GF-D8 (cell line): ENCODE data around the gene EIF6.

Experiments used
- DNase-seq: peaks from one replicate; lab custom pipeline; 2025; lab: John Stamatoyannopoulos, UW

The EIF6 gene

DNA sequence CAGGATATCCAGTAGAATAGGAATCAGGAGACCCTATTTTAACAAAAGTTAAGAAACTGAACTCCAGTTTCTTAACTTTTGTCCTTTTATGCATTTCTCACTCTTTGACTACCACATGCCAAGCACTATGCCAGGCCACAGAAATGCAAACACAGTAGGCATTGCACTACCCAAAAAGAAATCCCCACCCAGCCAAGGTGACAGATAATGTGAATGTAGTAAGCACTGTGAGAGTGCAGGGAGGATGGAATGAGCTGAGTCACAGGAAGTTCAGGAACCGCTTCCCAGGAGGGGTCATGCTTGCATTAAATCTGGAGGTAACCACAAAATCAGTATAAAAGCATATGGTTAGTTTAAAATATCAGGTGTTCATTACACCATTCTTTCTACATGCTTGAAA, 27.7 kb upstream of the EIF6 start:
- peak; percentile 36 for DNase-seq

DNA sequence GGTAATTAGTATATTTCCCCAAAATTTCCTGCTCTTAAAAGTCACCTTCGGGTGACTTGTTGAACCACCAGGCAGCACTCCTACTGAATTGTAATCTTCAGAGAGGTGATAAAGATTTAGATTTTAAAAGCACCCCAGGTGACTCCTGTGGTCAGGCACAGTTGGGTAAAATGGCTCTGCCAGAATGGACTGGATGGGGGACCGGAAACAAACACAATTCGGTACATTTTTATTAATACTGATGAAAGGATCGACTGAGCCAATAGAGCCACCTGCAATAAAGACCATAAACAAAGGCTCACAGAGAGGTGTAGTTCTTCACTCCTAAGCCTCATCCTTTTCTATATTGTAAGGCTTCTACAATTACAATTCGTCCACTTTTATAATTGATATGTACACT, 27.2 kb upstream of the EIF6 start:
- no peak for DNase-seq

GRCh38 chr20:35311409-35311808, 26.8 kb upstream of the EIF6 start:
- no peak for DNase-seq

DNA sequence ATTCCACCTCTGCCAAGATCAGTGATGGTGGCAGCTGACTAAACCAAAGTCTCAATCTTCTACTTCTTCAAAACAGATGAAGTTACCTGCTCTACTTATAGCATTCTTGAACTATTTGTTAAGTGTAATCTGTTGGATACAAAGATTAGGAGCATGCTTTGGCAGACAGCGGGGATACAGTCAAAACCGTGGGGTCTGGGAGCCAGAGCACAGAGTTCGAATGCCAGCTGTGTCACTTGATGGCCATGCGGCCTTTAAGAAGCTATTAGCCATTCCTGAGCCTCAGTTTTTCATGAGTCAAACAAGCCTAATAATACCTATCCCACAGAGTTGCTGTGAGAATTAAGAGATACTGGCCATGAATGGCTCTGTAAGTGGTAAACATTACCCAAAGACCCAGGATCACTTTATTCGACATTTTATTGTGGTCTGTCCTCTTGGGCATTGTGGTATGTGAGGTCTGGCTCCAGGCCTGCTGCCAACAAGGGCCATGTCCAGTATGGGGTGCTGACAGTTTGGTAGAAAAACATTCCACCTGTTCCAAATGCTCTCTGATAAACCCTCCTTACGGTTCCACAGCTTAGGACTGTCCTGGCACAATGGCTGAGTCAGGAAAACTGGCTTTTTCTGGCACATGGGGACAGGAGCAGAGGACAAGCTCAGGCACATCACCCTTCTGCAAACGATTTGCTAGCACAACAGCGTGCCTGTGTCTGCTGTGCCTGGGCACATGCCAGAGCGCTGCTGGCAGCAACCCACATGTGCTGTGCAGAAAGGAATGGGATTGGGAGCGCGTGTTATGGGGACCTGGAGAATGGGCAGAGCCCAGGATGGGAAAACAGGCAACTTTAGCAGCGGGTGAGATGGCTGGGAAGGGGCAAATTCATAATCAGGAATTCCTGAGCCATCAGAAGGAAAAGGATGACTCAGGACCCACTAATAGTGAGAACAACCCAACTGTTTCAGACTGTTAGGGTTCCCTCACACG, 23.4 kb upstream of the EIF6 start:
- no peak for DNase-seq

DNA sequence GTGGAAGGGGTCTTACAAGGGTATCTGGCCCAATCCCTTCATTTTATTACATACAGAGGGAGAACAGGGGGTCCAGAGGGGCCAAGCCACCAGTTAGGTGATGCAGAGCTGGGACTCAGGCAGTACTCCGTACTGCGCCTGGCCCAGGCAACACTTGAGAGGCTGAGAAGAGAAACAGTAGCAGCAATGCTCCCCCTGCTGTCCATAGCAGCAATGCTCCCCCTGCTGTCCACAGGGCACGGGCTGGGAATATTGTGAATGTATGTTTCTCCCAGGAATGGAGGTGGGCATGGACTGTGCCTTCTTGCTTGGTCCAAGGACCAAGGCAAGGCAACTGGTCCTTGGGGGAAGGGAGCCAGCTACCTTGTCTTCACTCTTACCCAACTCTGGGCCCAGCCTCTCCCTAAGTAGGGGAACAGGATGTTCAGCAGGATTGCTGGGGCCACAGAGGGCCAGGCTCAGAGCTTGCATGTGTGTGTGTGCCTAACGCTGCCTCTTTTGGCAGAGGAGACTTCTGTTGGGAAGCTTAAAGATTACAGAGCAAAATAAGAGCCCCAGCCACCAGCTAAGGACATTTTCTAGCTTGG, 22.5 kb upstream of the EIF6 start:
- no peak for DNase-seq

DNA sequence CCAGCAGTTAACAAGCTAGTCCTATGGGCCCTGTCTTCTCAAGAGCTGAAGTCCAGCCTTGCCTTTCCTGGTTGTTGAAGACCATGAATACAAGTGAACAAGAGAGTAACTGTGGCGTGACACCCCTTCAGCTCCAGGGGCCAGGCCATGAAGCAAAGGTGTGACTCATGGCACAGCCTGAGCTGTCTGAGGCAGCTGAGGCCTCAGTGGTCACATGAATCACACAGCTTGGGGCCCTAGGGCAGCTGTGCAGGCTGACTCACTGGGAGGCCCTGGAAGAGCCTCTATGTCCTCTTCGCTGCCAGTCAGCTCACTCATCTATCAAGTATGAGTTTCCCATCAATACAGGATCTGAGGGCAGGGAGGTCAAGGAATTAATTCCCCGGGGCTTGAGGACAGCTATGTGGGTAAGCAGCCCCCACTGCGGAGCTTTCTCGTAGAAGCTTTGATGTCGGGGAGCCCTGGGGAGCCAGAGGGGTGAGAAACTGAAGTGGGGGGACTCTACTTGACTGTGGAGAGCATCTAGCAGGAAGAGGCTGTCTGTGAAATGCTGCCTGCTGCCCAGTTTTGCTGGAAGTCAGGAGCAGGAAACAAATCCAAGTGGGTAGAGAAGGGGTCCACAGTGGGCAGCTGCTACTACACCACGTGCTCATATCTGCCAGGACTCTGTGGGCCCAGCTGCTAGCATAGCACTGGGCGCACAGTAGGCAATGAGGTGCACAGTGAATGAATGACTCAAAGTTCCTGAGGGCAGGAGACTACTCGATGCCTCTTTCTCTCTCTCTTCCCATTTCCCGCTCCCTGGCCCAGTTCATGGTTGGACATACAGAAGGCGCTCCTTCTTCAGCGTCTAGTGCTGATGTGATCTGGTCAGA, 21.3 kb upstream of the EIF6 start:
- DNase-seq: no peak

DNA sequence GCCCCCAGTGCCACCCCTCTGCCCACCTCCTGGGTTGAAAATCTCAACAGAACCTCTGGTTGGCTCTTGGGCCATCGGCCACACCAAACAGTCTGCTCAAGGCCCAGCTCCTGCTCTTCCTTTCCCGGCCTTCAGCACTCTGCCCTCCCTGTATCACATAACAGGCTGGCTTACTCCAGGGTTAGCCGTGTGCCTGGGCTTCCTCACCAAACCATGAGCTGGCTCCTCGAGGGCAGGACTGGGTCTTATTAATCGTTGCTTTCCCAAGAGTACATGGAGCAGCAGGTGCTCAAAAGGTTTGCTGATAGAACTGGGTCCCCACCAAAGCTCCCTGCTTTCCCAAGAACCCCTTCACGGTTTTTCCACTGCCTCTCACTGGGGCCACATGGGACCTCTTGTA, 20.4 kb upstream of the EIF6 start:
- DNase-seq: no peak

DNA sequence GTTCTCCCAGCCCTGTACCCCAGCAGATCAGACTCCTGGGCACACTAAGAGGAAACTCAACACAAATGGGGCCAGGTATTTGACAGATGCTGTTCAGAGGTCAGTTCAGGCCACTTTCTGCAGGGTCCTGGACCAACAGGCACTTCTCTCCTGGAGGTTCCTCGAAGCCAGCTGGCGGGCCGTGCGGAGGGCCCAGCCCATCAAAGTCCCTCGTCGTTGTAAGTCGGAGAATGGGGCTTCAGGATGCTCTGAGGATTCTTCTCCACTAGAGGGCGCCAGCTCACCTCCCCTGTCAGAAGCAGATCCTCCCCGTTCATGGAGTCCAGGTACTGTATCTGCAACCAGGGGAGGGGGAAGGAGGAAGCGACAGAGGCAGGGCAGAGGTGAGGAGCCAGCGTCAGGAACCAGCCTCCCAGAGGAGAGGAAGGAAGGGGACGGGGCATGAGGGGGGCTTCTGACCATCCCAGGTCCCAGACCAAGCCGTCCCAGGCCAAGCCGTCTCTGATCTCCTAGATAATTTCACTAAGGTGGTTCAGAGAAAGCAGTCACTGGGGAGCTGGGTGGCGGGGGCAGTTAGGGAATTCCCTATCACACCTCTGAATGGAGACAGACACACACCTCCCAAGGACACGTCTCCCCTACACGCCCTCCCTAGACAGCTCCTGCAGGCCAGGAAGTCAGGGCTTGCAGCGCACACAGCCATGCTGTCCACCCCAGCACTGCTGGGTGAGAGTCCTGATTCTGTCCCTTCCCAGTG, 19.3 kb upstream of the EIF6 start:
- peak; percentile 33 for DNase-seq

GRCh38 chr20:35303382-35303734, 18.8 kb upstream of the EIF6 start:
- no peak for DNase-seq

DNA sequence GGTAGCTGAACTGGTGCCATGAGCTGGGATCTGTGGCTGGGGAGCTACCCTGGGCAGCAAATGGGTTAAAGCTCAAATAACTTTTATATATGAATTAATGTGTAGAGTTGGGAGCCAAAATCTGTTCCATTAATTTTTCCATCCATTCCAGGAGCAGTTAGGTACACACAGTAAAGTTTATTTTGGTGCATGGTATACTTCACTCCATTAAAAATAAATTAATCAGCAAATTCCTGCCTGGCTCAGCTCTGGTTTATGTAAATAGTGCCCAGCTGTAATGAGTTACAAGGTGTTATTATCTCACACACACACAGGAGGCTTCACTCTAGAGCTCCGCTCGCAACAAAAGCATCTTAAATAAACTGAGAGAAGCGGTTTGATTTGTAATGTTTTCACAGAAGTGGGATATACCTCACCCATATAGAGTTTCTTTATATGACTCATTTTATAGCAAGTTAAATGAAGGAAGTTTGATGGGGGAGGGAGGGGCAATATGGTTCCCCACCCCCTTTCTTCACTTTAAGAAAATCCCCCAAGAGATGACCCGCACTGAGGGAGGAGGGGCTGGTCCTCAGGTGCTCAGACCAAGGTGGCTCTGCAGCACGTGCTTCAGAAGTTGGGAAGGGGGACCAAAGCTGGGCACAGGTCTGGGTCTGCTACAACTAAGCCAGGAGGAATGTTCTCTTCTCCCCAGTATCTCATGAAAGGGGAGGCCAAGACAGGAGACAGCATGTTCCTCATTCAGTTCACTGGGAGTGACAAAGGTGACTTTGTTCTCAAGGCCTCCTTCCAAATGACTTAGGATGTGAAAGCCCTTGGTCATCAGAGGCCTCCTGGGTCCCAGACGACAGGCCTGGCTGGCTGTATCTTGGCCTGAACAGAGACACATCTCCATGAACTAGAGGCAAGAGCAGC, 18.1 kb upstream of the EIF6 start:
- no peak for DNase-seq

- no peak for DNase-seq
Measured at GRCh38 chr20:35301426-35301825, 16.9 kb upstream of the EIF6 start.

GRCh38 chr20:35300469-35301262, 16.1 kb upstream of the EIF6 start:
- DNase-seq: no peak

- no peak for DNase-seq
Measured at GRCh38 chr20:35299780-35300179, 15.2 kb upstream of the EIF6 start.

DNA sequence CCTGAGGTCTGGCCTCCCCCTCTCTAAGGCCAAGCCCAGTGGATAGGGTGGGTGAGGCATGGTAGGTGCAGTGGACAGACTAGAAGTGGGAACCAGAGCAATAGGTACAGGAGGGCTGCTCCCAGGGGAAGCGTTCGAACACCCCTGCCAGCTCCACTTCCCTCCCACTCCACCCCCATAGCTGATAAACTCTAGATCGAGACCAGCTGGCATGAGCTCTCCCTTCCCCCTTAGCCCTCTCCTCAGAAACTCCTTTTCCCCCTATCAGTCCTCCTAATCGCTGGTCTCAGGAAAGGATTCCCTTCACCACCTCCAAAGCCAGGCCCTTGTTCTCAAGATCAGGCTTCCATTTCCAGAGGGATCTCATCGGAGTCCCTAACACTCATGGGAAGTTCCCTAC, 13.7 kb upstream of the EIF6 start:
- DNase-seq: no peak

- no peak for DNase-seq
Measured at GRCh38 chr20:35297740-35298139, 13.2 kb upstream of the EIF6 start.

GRCh38 chr20:35297155-35297554, 12.6 kb upstream of the EIF6 start:
- DNase-seq: no peak

DNA sequence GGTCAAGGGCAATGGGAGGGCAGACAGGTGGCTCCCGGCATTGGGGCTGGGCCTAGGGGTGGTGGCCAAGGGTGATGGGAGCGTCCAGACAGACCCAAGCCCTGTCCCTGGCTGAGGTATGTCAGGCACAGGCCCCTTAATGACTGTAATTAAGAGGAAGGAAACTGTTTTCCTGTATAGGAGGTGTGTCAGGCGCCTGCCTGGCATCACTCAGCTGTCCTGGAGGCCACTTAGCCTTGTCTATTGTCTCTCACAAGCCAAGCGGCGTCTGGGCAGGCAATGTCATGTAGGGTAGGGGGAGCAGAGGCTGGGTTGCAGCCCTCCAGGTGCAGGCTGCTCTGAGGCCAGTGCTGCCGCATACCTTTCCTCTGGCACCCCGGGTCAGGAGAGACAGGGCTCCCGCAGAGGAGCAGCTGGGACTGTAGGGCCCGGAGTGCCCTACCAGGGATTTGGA, 11.6 kb upstream of the EIF6 start:
- no peak for DNase-seq

- DNase-seq: no peak
Measured at GRCh38 chr20:35295674-35296073, 11.1 kb upstream of the EIF6 start.

DNA sequence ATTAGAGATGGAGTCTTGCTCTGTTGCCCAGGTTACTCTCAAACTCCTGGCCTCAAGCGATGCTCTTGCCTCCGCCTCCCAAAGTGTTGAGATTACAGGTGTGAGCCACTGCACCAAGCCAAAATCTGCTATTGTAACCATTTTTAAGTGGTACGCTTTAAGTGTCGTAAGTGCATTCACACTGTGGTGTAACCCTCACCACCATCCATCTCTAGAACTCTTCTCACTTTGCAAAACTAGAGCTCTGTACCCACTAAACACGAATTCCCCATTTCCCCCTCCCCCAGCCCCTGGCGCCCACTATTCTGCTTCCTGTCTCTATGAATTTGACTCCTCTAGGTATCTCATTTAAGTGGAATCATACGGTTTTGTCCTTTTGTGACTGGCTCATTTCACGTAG, 10.5 kb upstream of the EIF6 start:
- DNase-seq: no peak

DNA sequence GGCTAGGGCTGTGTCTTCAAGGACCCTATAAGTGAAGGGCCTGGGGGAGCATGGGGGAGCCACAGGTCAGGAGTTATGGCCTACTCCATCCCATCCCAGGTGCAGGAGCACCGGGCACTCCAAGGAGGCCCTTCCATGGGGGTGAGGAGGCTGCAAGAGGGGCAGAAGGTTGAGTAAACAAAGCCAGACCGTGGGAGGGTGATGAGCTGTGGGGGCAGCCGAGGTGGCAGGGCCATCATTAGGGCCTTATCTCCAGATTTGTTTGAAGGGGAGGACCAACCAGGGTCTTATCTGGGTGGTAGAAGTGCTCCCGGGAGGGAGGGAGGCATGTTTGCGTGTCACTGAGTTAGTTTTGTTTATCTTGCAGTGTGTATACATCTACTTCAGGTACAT, 9.7 kb upstream of the EIF6 start:
- DNase-seq: no peak
